Measurements from ENCODE around the gene CSRP1. TPM values are rescaled to one million over a fixed set of nuclear protein-coding genes. Genes with fewer than 3 reads are reported as not detected.

The CSRP1 gene
- total and polyA plus RNA-seq, 2 experiments from 2014 or later, result 5.8 to 29.9 TPM

GRCh38 chr1:201482755-201483154, 24.2 kb downstream of the CSRP1 start (continued):
- TF ChIP-seq ZNF462 (CRISPR knock-in tag; IDR thresholded peaks at IDR 0.05) (no peak), ETS1 (IDR thresholded peaks at IDR 0.05) (no peak), JUNB (IDR thresholded peaks at IDR 0.05; ENCODE audit: unreplicated experiment) (no peak), ZNF331 (CRISPR knock-in tag; IDR thresholded peaks at IDR 0.05; ENCODE audit: low read depth) (no peak), CREB1 (CRISPR knock-in tag; IDR thresholded peaks at IDR 0.05; ENCODE audit: low read depth) (no peak)

GRCh38 chr1:201481761-201482493, 25.0 kb downstream of the CSRP1 start:
- peak; percentile 95 for DNase-seq (ENCODE audit: low spot score)
- H3K27ac Mint-ChIP-seq, result no peak overlapping the region
- Histone ChIP-seq H3K27me3 (ENCODE audit: insufficient read depth) (peaks cover 9% of the 10 kb centered on the region), H3K27ac (ENCODE audit: low read depth) (no peak overlapping the region), H3K4me1 (ENCODE audit: insufficient read depth) (peaks cover 27% of the 10 kb centered on the region), H3F3A (replicated peaks; ENCODE audit: low read depth) (no peaks in the 10 kb centered on the region; the same call in 1 of the 2 replicates), H3K9me2 (ENCODE audit: insufficient read depth) (no peaks in the 10 kb centered on the region), H3K4me3 (peak overlapping the region; percentile 75), H3K4me2 (peak overlapping the region; percentile 94), H4K20me1 (replicated peaks; ENCODE audit: insufficient read depth) (no peaks in the 10 kb centered on the region), H3K36me3 (ENCODE audit: insufficient read depth) (no peaks in the 10 kb centered on the region), H2AFZ (peak overlapping the region; percentile 96), H3K79me2 (replicated peaks; ENCODE audit: insufficient read depth) (no peaks in the 10 kb centered on the region)
- no peaks in the 10 kb centered on the region for H3K9me3 Mint-ChIP-seq
- no peaks in the 10 kb centered on the region for H3K36me3 Mint-ChIP-seq (ENCODE audit: low read depth)
- H3K27me3 Mint-ChIP-seq (ENCODE audit: insufficient read depth, low read depth, poor library complexity), result peaks cover 14% of the 10 kb centered on the region
- H3K4me3 Mint-ChIP-seq, result peak overlapping the region; percentile 80
- peak; percentile 85 for ATAC-seq
- TF ChIP-seq ETS1 (IDR thresholded peaks at IDR 0.05) (no peak), POLR2AphosphoS5 (IDR thresholded peaks at IDR 0.05; ENCODE audit: low read depth) (peak; percentile 12; the same call in 1 of the 2 replicates), CTCF (conservative IDR thresholded peaks at IDR 0.05; ENCODE audit: low read depth in 2 of 2) (peak; percentile 79 to 98), EZH2phosphoT487 (IDR thresholded peaks at IDR 0.05; ENCODE audit: unreplicated experiment) (no peak)
- H3K4me1 Mint-ChIP-seq, result peaks cover 30% of the 10 kb centered on the region
